ENCODE results near the gene SLC37A1.

DNA sequence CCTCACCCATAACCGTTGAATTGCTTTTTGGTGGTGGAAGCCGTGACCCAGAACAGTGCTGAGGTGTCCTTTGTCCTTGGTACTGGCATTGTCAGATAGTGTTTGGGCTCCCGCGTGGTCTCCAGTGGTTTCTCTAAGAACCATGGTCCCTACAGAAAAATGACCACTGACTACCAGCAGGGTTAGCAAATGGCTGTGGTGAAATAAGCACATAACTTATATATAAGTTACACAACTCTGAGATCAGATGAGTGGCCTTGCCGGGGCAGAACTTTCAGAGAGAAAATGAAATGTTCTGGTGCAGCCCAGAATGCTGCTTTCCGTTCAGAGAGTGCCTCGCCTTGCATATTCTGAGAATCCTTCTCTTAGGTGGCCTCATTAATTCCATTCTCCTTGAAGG is 5.0 kb downstream of the SLC37A1 start:
- TF ChIP-seq, protein P1, sequence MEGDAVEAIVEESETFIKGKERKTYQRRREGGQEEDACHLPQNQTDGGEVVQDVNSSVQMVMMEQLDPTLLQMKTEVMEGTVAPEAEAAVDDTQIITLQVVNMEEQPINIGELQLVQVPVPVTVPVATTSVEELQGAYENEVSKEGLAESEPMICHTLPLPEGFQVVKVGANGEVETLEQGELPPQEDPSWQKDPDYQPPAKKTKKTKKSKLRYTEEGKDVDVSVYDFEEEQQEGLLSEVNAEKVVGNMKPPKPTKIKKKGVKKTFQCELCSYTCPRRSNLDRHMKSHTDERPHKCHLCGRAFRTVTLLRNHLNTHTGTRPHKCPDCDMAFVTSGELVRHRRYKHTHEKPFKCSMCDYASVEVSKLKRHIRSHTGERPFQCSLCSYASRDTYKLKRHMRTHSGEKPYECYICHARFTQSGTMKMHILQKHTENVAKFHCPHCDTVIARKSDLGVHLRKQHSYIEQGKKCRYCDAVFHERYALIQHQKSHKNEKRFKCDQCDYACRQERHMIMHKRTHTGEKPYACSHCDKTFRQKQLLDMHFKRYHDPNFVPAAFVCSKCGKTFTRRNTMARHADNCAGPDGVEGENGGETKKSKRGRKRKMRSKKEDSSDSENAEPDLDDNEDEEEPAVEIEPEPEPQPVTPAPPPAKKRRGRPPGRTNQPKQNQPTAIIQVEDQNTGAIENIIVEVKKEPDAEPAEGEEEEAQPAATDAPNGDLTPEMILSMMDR (conservative IDR thresholded peaks at IDR 0.05; ENCODE audit: low read depth, low read length), result no peak
- TF ChIP-seq EZH2 (IDR thresholded peaks at IDR 0.05; ENCODE audit: low read length, unreplicated experiment) (no peak), EZH2phosphoT487 (IDR thresholded peaks at IDR 0.05; ENCODE audit: borderline replicate concordance, low read length) (no peak)
